ENCODE data around the gene SENP6. TPM values are rescaled to one million over a fixed set of nuclear protein-coding genes. Genes with fewer than 3 reads are reported as not detected.

The SENP6 gene
- total RNA-seq, 1 experiment from 2014 or later = 93.6 TPM

DNA sequence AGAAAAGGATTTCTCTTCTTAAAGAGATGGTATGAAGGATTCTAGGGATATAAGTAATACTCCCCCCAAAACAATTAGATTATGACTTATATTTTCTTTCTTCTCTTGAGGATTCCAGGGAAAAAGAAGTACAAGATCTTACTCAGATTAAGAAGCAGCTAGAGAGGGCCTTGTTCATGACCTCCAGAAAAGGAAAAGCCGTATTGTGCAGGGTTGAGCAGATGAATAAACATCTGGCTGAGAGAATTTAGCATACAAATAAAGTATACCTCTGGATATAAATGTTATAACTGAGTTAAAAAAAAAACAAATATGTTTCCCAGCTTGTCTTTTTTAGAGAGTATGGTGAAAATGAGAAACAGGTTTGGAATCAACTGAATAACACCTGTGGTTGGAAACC lies 158.6 kb downstream of the SENP6 start:
- H3K4me3 Mint-ChIP-seq (ENCODE audit: low read depth, unreplicated experiment) = no peak overlapping the region
- H3K27me3 Mint-ChIP-seq (ENCODE audit: unreplicated experiment) = no peaks in the 10 kb centered on the region
- CTCF ChIA-PET = no interaction called here
- intact Hi-C loops (cut with micrococcal nuclease; ENCODE audit: unreplicated experiment) = no loop called here
- no TSS peak for BruUV-seq (replicated peaks)
- peaks cover 60% of the 10 kb centered on the region for H3K4me1 Mint-ChIP-seq (ENCODE audit: low read depth, unreplicated experiment)
- TF ChIP-seq, protein P1, sequence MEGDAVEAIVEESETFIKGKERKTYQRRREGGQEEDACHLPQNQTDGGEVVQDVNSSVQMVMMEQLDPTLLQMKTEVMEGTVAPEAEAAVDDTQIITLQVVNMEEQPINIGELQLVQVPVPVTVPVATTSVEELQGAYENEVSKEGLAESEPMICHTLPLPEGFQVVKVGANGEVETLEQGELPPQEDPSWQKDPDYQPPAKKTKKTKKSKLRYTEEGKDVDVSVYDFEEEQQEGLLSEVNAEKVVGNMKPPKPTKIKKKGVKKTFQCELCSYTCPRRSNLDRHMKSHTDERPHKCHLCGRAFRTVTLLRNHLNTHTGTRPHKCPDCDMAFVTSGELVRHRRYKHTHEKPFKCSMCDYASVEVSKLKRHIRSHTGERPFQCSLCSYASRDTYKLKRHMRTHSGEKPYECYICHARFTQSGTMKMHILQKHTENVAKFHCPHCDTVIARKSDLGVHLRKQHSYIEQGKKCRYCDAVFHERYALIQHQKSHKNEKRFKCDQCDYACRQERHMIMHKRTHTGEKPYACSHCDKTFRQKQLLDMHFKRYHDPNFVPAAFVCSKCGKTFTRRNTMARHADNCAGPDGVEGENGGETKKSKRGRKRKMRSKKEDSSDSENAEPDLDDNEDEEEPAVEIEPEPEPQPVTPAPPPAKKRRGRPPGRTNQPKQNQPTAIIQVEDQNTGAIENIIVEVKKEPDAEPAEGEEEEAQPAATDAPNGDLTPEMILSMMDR (IDR thresholded peaks at IDR 0.05; ENCODE audit: unreplicated experiment) = no peak
- DNase-seq = no peak
- H3K27ac Mint-ChIP-seq (ENCODE audit: unreplicated experiment) = no peak overlapping the region
- H3K36me3 Mint-ChIP-seq (ENCODE audit: insufficient read depth, unreplicated experiment) = peaks cover 13% of the 10 kb centered on the region
- H3K9me3 Mint-ChIP-seq (ENCODE audit: low read depth, unreplicated experiment) = no peaks in the 10 kb centered on the region

DNA sequence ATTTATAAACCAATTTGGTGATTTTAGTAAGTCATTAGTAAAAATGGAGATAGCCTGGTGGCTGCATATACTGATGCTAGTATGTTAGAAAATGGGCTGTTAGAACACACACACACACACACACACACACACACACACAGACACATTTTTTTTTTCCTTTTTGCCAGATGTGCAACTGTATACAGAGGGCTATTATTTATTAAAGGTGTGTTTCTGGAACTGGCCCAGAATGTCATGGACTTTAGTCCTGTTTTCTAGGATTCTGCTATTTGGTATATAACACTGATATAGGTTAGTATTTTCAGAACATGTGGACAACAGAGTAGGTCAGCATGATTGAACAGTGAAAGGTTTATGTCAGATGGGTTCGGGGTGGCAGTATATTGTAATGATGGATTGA lies 159.8 kb downstream of the SENP6 start:
- Mint-ChIP-seq H3K4me3 (ENCODE audit: low read depth, unreplicated experiment) (no peak overlapping the region), H3K27ac (ENCODE audit: unreplicated experiment) (no peak overlapping the region), H3K36me3 (ENCODE audit: insufficient read depth, unreplicated experiment) (peaks cover 1% of the 10 kb centered on the region), H3K9me3 (ENCODE audit: low read depth, unreplicated experiment) (no peaks in the 10 kb centered on the region), H3K4me1 (ENCODE audit: low read depth, unreplicated experiment) (peaks cover 60% of the 10 kb centered on the region), H3K27me3 (ENCODE audit: unreplicated experiment) (no peaks in the 10 kb centered on the region)
- no peak for DNase-seq
- TF ChIP-seq, protein P1 (IDR thresholded peaks at IDR 0.05; ENCODE audit: unreplicated experiment) = no peak
- BruUV-seq (replicated peaks) = no TSS peak
- CTCF ChIA-PET = no interaction called here
- intact Hi-C loops (cut with micrococcal nuclease; ENCODE audit: unreplicated experiment) = no loop called here

DNA sequence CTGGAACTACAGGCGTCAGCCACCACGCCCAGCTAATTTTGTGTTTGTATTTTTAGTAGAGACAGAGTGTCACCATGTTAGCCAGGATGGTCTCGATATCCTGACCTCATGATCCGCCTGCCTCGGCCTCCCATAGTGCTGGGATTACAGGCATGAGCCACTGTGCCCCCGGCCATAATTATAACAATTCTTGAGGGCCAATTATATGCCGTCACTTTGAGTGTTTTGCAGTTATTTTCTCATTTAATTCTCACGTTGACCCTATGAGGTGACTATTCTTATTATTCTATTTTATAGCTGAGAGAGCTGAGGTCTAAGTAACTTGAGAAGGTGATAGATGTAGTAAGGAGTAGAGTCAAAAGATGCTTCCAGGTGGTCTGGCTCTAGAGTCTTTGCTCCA lies 160.4 kb downstream of the SENP6 start:
- H3K36me3 Mint-ChIP-seq (ENCODE audit: insufficient read depth, unreplicated experiment) = no peaks in the 10 kb centered on the region
- H3K4me3 Mint-ChIP-seq (ENCODE audit: low read depth, unreplicated experiment) = no peak overlapping the region
- H3K9me3 Mint-ChIP-seq (ENCODE audit: low read depth, unreplicated experiment) = no peaks in the 10 kb centered on the region
- no peak for DNase-seq
- CTCF ChIA-PET = interaction anchor here (0.7 kb wide), 1 partner anchor 132 kb away, joined by 3 read pairs; no protein-coding TSS in a partner anchor
- intact Hi-C loops (cut with micrococcal nuclease; ENCODE audit: unreplicated experiment) = no loop called here
- H3K27ac Mint-ChIP-seq (ENCODE audit: unreplicated experiment) = no peak overlapping the region
- peaks cover 59% of the 10 kb centered on the region for H3K4me1 Mint-ChIP-seq (ENCODE audit: low read depth, unreplicated experiment)
- no TSS peak for BruUV-seq (replicated peaks)
- H3K27me3 Mint-ChIP-seq (ENCODE audit: unreplicated experiment) = no peaks in the 10 kb centered on the region
- TF ChIP-seq, protein P1 (IDR thresholded peaks at IDR 0.05; ENCODE audit: unreplicated experiment) = no peak

DNA sequence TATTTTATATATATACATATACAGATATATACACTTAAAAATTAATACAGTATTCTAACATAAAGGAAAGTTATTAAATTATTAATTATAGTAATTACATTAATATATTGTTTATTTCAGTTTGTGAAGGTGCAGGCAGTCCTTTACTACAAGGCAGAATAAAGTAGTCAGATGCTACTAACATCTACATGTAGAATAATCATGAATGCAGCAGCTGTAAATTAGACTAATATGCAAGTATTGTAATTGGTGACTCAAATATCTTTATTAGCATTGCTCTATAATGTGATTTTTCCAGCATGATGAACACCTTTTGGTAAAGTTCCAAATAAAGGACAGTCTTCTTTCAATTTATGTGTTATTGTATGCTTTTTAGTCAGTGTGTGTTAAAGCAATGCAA lies 164.7 kb downstream of the SENP6 start:
- intact Hi-C loops (cut with micrococcal nuclease; ENCODE audit: unreplicated experiment) = no loop called here
- Mint-ChIP-seq H3K27ac (ENCODE audit: unreplicated experiment) (no peak overlapping the region), H3K4me1 (ENCODE audit: low read depth, unreplicated experiment) (peaks cover 21% of the 10 kb centered on the region), H3K4me3 (ENCODE audit: low read depth, unreplicated experiment) (no peak overlapping the region), H3K27me3 (ENCODE audit: unreplicated experiment) (no peaks in the 10 kb centered on the region), H3K36me3 (ENCODE audit: insufficient read depth, unreplicated experiment) (peaks cover 6% of the 10 kb centered on the region), H3K9me3 (ENCODE audit: low read depth, unreplicated experiment) (no peaks in the 10 kb centered on the region)
- no TSS peak for BruUV-seq (replicated peaks)
- CTCF ChIA-PET = no interaction called here
- TF ChIP-seq, protein P1 (IDR thresholded peaks at IDR 0.05; ENCODE audit: unreplicated experiment) = no peak
- no peak for DNase-seq

Other genes starting within 250 kb of the SENP6 start
- gene FILIP1, start 108.1 kb upstream of the SENP6 start, total RNA-seq (2022) = not detected in 2 replicates
- 122 and 153 TPM in 2 replicates for gene MYO6, start 147.4 kb downstream of the SENP6 start, total RNA-seq (2022)

Measured in Calu3 (cell line).